OCI-LY7 (cell line): Measurements from ENCODE around the gene USB1.

ENCODE experiments used
- EZH2phosphoT487 ChIP-seq: fragments of 200-600 bp; sonication (generic); IDR thresholded peaks from 2 replicates; pipeline ENCODE4 v1.6.1; 2018; ENCODE audit warnings: low read depth, borderline replicate concordance, mild to moderate bottlenecking, mixed run types, antibody characterized with exemption, low read length, moderate library complexity, mixed read lengths
- TF ChIP-seq, protein P1 (sequence below): fragments of 200-600 bp; sonication (generic); conservative IDR thresholded peaks from 2 replicates; pipeline ENCODE4 v1.5.1; 2014; ENCODE audit warnings: mild to moderate bottlenecking, antibody characterized with exemption, low read length, moderate library complexity, mixed read lengths

- TF ChIP-seq EZH2phosphoT487, result no peak
- TF ChIP-seq, protein P1, sequence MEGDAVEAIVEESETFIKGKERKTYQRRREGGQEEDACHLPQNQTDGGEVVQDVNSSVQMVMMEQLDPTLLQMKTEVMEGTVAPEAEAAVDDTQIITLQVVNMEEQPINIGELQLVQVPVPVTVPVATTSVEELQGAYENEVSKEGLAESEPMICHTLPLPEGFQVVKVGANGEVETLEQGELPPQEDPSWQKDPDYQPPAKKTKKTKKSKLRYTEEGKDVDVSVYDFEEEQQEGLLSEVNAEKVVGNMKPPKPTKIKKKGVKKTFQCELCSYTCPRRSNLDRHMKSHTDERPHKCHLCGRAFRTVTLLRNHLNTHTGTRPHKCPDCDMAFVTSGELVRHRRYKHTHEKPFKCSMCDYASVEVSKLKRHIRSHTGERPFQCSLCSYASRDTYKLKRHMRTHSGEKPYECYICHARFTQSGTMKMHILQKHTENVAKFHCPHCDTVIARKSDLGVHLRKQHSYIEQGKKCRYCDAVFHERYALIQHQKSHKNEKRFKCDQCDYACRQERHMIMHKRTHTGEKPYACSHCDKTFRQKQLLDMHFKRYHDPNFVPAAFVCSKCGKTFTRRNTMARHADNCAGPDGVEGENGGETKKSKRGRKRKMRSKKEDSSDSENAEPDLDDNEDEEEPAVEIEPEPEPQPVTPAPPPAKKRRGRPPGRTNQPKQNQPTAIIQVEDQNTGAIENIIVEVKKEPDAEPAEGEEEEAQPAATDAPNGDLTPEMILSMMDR, result no peak
These were observed 48.3 kb downstream of the USB1 start for GRCh38 chr16:58049232-58050185.
